Muscle of leg (tissue), 11 donors: ENCODE measurements around the gene OR2A7. TPM values are rescaled to one million over a fixed set of nuclear protein-coding genes. Genes with fewer than 3 reads are reported as not detected.
"Not testable (repeated sequence)": the region's sequence is repeated elsewhere in the genome, so short reads cannot be mapped to it uniquely, and the experiment has no call there.

Experiments used
- DNase-seq: peaks from one replicate; pipeline ENCODE4 v3.0.0; 2013
- H3K27ac ChIP-seq: one replicate; pipeline ENCODE4 v1.5.1; 2013; ENCODE audit warnings: mild to moderate bottlenecking, low read length, control low read depth
- H3K27me3 ChIP-seq: one replicate; pipeline ENCODE4 v1.6.1; 2013; ENCODE audit warnings: low read length; ENCODE audit not compliant: control insufficient read depth, insufficient read depth
- H3K36me3 ChIP-seq: one replicate; pipeline ENCODE4 v1.6.1; 2013; ENCODE audit warnings: low read length; ENCODE audit not compliant: control insufficient read depth, insufficient read depth
- H3K4me1 ChIP-seq: one replicate; pipeline ENCODE4 v1.6.1; 2013; ENCODE audit warnings: low read length; ENCODE audit not compliant: control insufficient read depth, insufficient read depth
- H3K4me3 ChIP-seq: one replicate; pipeline ENCODE4 v1.5.1; 2013; ENCODE audit warnings: low read length, control low read depth
- H3K9me3 ChIP-seq: replicated peaks from 2 replicates; pipeline ENCODE4 v1.6.1; 2013; ENCODE audit warnings: low read depth, low read length; ENCODE audit not compliant: control insufficient read depth
- WGBS: methylation state at CpG from one replicate; pipeline ENCODE4 v1.1.5; 2013; ENCODE audit warnings: missing lambda C conversion rate; ENCODE audit not compliant: insufficient coverage; 5-methylcytosine and 5-hydroxymethylcytosine counted together
- polyA plus RNA-seq, 8 donors: library from polyadenylated mRNA; unstranded; fragments of 120-200 nt; gene quantifications; one replicate each; pipeline versions ENCODE4 v1.2.1 to v1.2.3, GENCODE V29; 2013; ENCODE audit warnings: inconsistent platforms in 1 of 8, low replicate concordance in 1 of 8; ENCODE audit not compliant: insufficient read length in 8 of 8, insufficient read depth in 1 of 8
- total RNA-seq: library from RNA; stranded (reverse); fragments of 120-200 nt; gene quantifications from one replicate; pipeline ENCODE4 v1.2.4, GENCODE V29; 2013

The OR2A7 gene
- total and polyA plus RNA-seq, 9 donors, result 0.44 to 2.7 (median 1.2) TPM

- not testable (repeated sequence) for H3K27me3 ChIP-seq, H3K4me3 ChIP-seq, DNase-seq, H3K9me3 ChIP-seq, H3K36me3 ChIP-seq, H3K27ac ChIP-seq, H3K4me1 ChIP-seq
- WGBS, result no CpG with 5 or more reads among the region's 4 CpGs
Observed at GRCh38 chr7:144291607-144292006, 27.0 kb upstream of the OR2A7 start.

DNA sequence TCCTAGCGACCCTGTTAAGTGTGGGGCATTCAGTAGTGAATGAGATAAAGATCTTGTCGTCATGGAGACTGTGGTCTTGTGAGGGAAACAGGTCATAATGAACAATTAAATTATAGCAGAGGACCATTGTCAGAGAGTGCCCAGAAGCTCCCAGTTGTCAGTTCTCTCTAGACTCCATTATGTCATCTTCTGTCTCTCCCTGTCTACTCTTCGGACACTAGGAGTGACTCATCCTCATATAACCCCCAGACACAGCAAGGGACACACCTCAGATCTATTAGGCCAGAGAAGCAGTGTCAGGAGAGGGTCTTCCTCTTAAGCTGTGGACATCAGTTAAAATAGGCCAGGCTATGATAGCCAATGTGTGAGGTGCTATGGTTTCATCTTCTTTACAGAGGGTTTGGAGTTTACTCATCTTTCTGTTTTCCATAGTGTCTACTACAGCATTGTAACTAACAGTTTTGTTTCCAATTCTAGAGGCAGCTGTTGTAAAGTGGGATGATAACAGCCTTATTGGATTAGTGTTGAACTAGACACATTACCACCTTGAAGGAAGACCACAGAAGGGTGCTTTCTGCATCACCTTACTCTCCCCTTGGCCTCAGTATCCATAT lies 22.7 kb upstream of the OR2A7 start:
- H3K4me1 ChIP-seq, H3K27me3 ChIP-seq, H3K4me3 ChIP-seq, DNase-seq, H3K9me3 ChIP-seq, H3K27ac ChIP-seq, H3K36me3 ChIP-seq: not testable (repeated sequence)
- no CpG with 5 or more reads among the region's 3 CpGs for WGBS

- not testable (repeated sequence) for H3K27ac ChIP-seq, DNase-seq, H3K27me3 ChIP-seq, H3K9me3 ChIP-seq, H3K4me3 ChIP-seq, H3K4me1 ChIP-seq, H3K36me3 ChIP-seq
- no CpG with 5 or more reads among the region's 6 CpGs for WGBS
Observed at GRCh38 chr7:144283716-144284115, 19.1 kb upstream of the OR2A7 start.

GRCh38 chr7:144282490-144282889 lies 17.9 kb upstream of the OR2A7 start:
- H3K4me3 ChIP-seq, DNase-seq, H3K27me3 ChIP-seq, H3K9me3 ChIP-seq, H3K4me1 ChIP-seq, H3K27ac ChIP-seq, H3K36me3 ChIP-seq: not testable (repeated sequence)
- WGBS, result no CpG with 5 or more reads among the region's 4 CpGs

GRCh38 chr7:144281981-144282380 lies 17.4 kb upstream of the OR2A7 start:
- not testable (repeated sequence) for H3K27me3 ChIP-seq, DNase-seq, H3K4me3 ChIP-seq, H3K9me3 ChIP-seq, H3K4me1 ChIP-seq, H3K36me3 ChIP-seq, H3K27ac ChIP-seq
- no CpG with 5 or more reads among the region's 8 CpGs for WGBS

DNA sequence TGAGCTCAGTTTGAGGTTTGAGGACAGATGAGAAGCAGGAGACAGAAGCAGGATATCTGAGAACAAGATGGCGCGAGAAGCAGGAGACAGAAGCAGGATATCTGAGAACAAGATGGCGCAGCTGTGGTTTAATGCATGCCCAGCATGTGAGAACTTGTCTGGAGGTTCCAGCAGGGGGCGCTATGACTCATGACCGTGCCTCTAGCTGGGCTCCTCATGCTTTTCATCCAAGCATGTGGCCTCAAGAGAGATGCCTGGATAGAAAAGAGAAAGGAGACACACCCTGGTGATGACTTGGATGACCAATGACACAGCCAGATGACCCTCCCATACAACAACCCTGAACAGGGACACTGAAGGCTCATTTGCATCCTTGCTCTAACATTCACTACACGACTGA lies 15.4 kb upstream of the OR2A7 start:
- not testable (repeated sequence) for DNase-seq, H3K4me1 ChIP-seq, H3K27me3 ChIP-seq, H3K4me3 ChIP-seq, H3K9me3 ChIP-seq, H3K27ac ChIP-seq, H3K36me3 ChIP-seq
- no CpG with 5 or more reads among the region's 6 CpGs for WGBS

DNA sequence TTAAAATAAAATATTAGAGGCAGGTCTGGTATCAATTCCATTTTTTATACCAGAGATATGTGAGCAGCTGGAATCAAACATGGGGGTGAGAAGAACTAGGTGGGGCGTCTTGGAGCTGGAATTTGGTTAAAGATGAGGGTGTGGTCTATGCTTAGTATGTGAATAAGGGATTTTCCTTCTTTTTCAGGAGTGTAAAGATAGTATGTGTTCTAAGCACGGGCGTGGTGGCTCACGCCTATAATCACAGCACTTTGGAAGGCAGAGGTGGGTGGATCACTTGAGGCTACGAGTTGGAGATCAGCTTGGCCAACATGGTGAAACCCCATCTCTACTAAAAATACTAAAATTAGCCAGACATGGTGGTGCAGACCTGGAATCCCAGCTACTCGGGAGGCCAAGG lies 10.7 kb upstream of the OR2A7 start:
- H3K9me3 ChIP-seq, H3K4me1 ChIP-seq, H3K27ac ChIP-seq, DNase-seq, H3K27me3 ChIP-seq, H3K4me3 ChIP-seq, H3K36me3 ChIP-seq: not testable (repeated sequence)
- WGBS, result no CpG with 5 or more reads among the region's 6 CpGs

GRCh38 chr7:144269188-144269587 lies 4.6 kb upstream of the OR2A7 start, which contains the start of gene CTAGE8:
Gene CTAGE8, minus strand, starts transcription at chr7:144269288. Its CDS starts 38 bp downstream, at chr7:144269250.
- not testable (repeated sequence) for H3K27me3 ChIP-seq, H3K36me3 ChIP-seq, H3K27ac ChIP-seq, DNase-seq, H3K4me1 ChIP-seq, H3K9me3 ChIP-seq, H3K4me3 ChIP-seq
- WGBS, result no CpG with 5 or more reads among the region's 19 CpGs

DNA sequence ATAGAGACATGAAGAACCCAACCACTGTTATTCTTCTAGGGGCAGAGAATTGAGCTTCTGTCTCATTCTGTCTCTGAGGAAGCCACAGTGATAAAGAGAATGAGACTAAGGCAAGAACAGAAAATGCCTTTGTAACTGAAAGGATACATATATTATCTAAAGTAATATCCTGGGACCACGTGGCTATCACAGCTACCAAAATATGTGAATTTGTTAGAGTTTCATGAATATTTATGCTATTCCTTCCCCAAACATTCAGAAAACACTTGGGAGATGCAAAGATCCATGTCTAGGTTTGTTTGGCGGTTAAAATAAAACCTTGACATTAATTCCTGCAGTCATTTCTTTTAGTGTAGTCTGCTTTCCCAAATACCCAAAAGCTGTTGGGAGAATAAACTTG lies 2.5 kb downstream of the OR2A7 start:
- DNase-seq, H3K27ac ChIP-seq, H3K4me3 ChIP-seq, H3K27me3 ChIP-seq, H3K36me3 ChIP-seq, H3K4me1 ChIP-seq, H3K9me3 ChIP-seq: not testable (repeated sequence)
- no CpG with 5 or more reads among the region's 2 CpGs for WGBS

GRCh38 chr7:144259067-144259466 lies 5.5 kb downstream of the OR2A7 start:
- H3K27me3 ChIP-seq, H3K4me3 ChIP-seq, H3K36me3 ChIP-seq, H3K9me3 ChIP-seq, DNase-seq, H3K27ac ChIP-seq, H3K4me1 ChIP-seq: not testable (repeated sequence)
- WGBS, result no CpG with 5 or more reads among the region's 14 CpGs

GRCh38 chr7:144256112-144256511 lies 8.5 kb downstream of the OR2A7 start:
- Histone ChIP-seq H3K4me1 (no peaks in the 10 kb centered on the region), H3K9me3 (no peaks in the 10 kb centered on the region), H3K4me3 (no peak overlapping the region), H3K36me3 (no peaks in the 10 kb centered on the region), H3K27ac (no peak overlapping the region), H3K27me3 (no peaks in the 10 kb centered on the region)
- 78% methylated on average over 1 of the region's 3 CpGs for WGBS
- DNase-seq, result no peak
